Hematopoietic multipotent progenitor cell treated with erythropoietin and hydrocortisone succinate and interleukin-3 and kit ligand, for 8 days (in vitro differentiated cells): Measurements from ENCODE around the gene KRT4.

Experiments used
- DNase-seq: peaks from one replicate; pipeline ENCODE4 v3.0.0-alpha.2; 2015

KRT4 gene

GRCh38 chr12:52821826-52822660 is 8.1 kb upstream of the KRT4 start:
- no peak for DNase-seq

GRCh38 chr12:52821071-52821730 is 7.3 kb upstream of the KRT4 start:
- no peak for DNase-seq

GRCh38 chr12:52820521-52820920 is 6.6 kb upstream of the KRT4 start:
- DNase-seq = no peak

- no peak for DNase-seq
Measured at GRCh38 chr12:52819731-52820510, 6.0 kb upstream of the KRT4 start.

- DNase-seq = no peak
Measured at GRCh38 chr12:52818887-52819420, 5.0 kb upstream of the KRT4 start.

- DNase-seq = no peak
Measured at GRCh38 chr12:52818388-52818787, 4.5 kb upstream of the KRT4 start.

- no peak for DNase-seq
Measured at GRCh38 chr12:52817699-52818238, 3.9 kb upstream of the KRT4 start.

- no peak for DNase-seq
Measured at GRCh38 chr12:52817003-52817698, 3.2 kb upstream of the KRT4 start.

GRCh38 chr12:52815676-52816588 is 2.0 kb upstream of the KRT4 start:
- DNase-seq = no peak

- no peak for DNase-seq
Measured at GRCh38 chr12:52815161-52815560, 1.2 kb upstream of the KRT4 start.

GRCh38 chr12:52814710-52815155 is 817 bp upstream of the KRT4 start:
- DNase-seq = no peak

GRCh38 chr12:52813203-52813819 is 605 bp downstream of the KRT4 start:
- no peak for DNase-seq

GRCh38 chr12:52812749-52813148 is 1.2 kb downstream of the KRT4 start:
- DNase-seq = no peak

- DNase-seq = no peak
Measured at GRCh38 chr12:52812073-52812400, 1.9 kb downstream of the KRT4 start.

GRCh38 chr12:52811191-52812072 is 2.5 kb downstream of the KRT4 start:
- no peak for DNase-seq

- DNase-seq = no peak
Measured at GRCh38 chr12:52810554-52810953, 3.4 kb downstream of the KRT4 start.

GRCh38 chr12:52809166-52809565 is 4.8 kb downstream of the KRT4 start:
- no peak for DNase-seq

- DNase-seq = no peak
Measured at GRCh38 chr12:52808573-52809160, 5.2 kb downstream of the KRT4 start.
